Measurements from ENCODE around the gene FSTL5. TPM values are rescaled to one million over a fixed set of nuclear protein-coding genes. Genes with fewer than 3 reads are reported as not detected.

Gene FSTL5
- total RNA-seq, 1 donor, result not detected

GRCh38 chr4:162140051-162140683 lies 23.6 kb downstream of the FSTL5 start:
- Histone ChIP-seq H3K9me3 (ENCODE audit: low read depth, low read length) (no peaks in the 10 kb centered on the region), H3K79me2 (ENCODE audit: insufficient read depth, low read length) (no peaks in the 10 kb centered on the region), H3K27me3 (ENCODE audit: insufficient read depth, low read length) (no peaks in the 10 kb centered on the region), H3K27ac (ENCODE audit: low read depth, low read length) (no peak overlapping the region), H3K4me3 (ENCODE audit: insufficient read depth, low read length) (no peak overlapping the region), H3K36me3 (ENCODE audit: insufficient read depth, low read length) (no peaks in the 10 kb centered on the region), H3K4me2 (ENCODE audit: insufficient read depth, low read length) (no peak overlapping the region), H3K4me1 (ENCODE audit: insufficient read depth, low read length) (no peaks in the 10 kb centered on the region), H2AFZ (ENCODE audit: low read length) (no peak overlapping the region), H4K20me1 (ENCODE audit: insufficient read depth, low read length) (no peaks in the 10 kb centered on the region)
- no peak for TF ChIP-seq CTCF (IDR thresholded peaks at IDR 0.05; ENCODE audit: extremely low read depth, low read depth, low read length)
- no peak for DNase-seq (ENCODE audit: insufficient read length, low spot score, missing footprints)

- no peaks in the 10 kb centered on the region for H3K9me3 ChIP-seq (ENCODE audit: low read depth, low read length)
- H3K79me2 ChIP-seq (ENCODE audit: insufficient read depth, low read length), result no peaks in the 10 kb centered on the region
- no peak overlapping the region for H3K4me3 ChIP-seq (ENCODE audit: insufficient read depth, low read length)
- no peak overlapping the region for H3K4me2 ChIP-seq (ENCODE audit: insufficient read depth, low read length)
- no peaks in the 10 kb centered on the region for H4K20me1 ChIP-seq (ENCODE audit: insufficient read depth, low read length)
- H3K4me1 ChIP-seq (ENCODE audit: insufficient read depth, low read length), result no peaks in the 10 kb centered on the region
- DNase-seq (ENCODE audit: insufficient read length, low spot score, missing footprints), result no peak
- no peak for TF ChIP-seq CTCF (IDR thresholded peaks at IDR 0.05; ENCODE audit: extremely low read depth, low read depth, low read length)
- H3K36me3 ChIP-seq (ENCODE audit: insufficient read depth, low read length), result no peaks in the 10 kb centered on the region
- H3K27ac ChIP-seq (ENCODE audit: low read depth, low read length), result no peak overlapping the region
- no peaks in the 10 kb centered on the region for H3K27me3 ChIP-seq (ENCODE audit: insufficient read depth, low read length)
- no peak overlapping the region for H2AFZ ChIP-seq (ENCODE audit: low read length)
Measured at GRCh38 chr4:162139412-162139811, 24.4 kb downstream of the FSTL5 start.

- Histone ChIP-seq H3K27ac (ENCODE audit: low read depth, low read length) (no peak overlapping the region), H4K20me1 (ENCODE audit: insufficient read depth, low read length) (no peaks in the 10 kb centered on the region), H3K4me3 (ENCODE audit: insufficient read depth, low read length) (no peak overlapping the region), H3K4me1 (ENCODE audit: insufficient read depth, low read length) (no peaks in the 10 kb centered on the region), H2AFZ (ENCODE audit: low read length) (no peak overlapping the region), H3K27me3 (ENCODE audit: insufficient read depth, low read length) (no peaks in the 10 kb centered on the region), H3K79me2 (ENCODE audit: insufficient read depth, low read length) (no peaks in the 10 kb centered on the region), H3K36me3 (ENCODE audit: insufficient read depth, low read length) (no peaks in the 10 kb centered on the region), H3K4me2 (ENCODE audit: insufficient read depth, low read length) (no peak overlapping the region), H3K9me3 (ENCODE audit: low read depth, low read length) (no peaks in the 10 kb centered on the region)
- TF ChIP-seq CTCF (IDR thresholded peaks at IDR 0.05; ENCODE audit: extremely low read depth, low read depth, low read length), result no peak
- DNase-seq (ENCODE audit: insufficient read length, low spot score, missing footprints), result no peak
Measured at GRCh38 chr4:162131256-162131655, 32.5 kb downstream of the FSTL5 start.

- H3K27me3 ChIP-seq (ENCODE audit: insufficient read depth, low read length), result no peaks in the 10 kb centered on the region
- no peak for DNase-seq (ENCODE audit: insufficient read length, low spot score, missing footprints)
Measured at GRCh38 chr4:162126729-162127128, 37.1 kb downstream of the FSTL5 start.

More at GRCh38 chr4:162126729-162127128, 37.1 kb downstream of the FSTL5 start:
- Histone ChIP-seq H3K36me3 (ENCODE audit: insufficient read depth, low read length) (no peaks in the 10 kb centered on the region), H2AFZ (ENCODE audit: low read length) (no peak overlapping the region), H3K9me3 (ENCODE audit: low read depth, low read length) (no peaks in the 10 kb centered on the region), H3K4me1 (ENCODE audit: insufficient read depth, low read length) (no peaks in the 10 kb centered on the region), H4K20me1 (ENCODE audit: insufficient read depth, low read length) (no peaks in the 10 kb centered on the region), H3K4me3 (ENCODE audit: insufficient read depth, low read length) (no peak overlapping the region), H3K79me2 (ENCODE audit: insufficient read depth, low read length) (no peaks in the 10 kb centered on the region), H3K27ac (ENCODE audit: low read depth, low read length) (no peak overlapping the region), H3K4me2 (ENCODE audit: insufficient read depth, low read length) (no peak overlapping the region)
- no peak for TF ChIP-seq CTCF (IDR thresholded peaks at IDR 0.05; ENCODE audit: extremely low read depth, low read depth, low read length)

Measured in osteoblast (primary cell).